ENCODE measurements around the gene NOX1.

DNA sequence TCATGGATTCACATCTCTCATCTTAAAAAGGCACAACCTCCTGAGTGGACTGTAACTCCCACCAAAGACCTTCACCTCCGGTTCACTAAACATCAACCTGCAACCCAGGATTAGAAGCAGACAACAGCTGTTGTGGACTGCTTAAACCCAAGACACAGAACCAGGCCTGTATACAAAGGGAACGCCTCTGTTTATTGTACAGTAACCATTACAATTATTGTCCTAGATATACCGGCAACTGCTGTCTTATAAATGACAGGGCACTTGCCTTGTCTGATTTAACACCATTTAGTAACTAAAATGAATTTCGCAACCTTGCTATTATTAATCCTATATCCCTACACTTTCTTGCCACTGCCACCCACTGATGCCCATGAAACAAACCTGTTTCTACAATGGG lies 76.8 kb downstream of the NOX1 start:
- TF ChIP-seq, protein P1, sequence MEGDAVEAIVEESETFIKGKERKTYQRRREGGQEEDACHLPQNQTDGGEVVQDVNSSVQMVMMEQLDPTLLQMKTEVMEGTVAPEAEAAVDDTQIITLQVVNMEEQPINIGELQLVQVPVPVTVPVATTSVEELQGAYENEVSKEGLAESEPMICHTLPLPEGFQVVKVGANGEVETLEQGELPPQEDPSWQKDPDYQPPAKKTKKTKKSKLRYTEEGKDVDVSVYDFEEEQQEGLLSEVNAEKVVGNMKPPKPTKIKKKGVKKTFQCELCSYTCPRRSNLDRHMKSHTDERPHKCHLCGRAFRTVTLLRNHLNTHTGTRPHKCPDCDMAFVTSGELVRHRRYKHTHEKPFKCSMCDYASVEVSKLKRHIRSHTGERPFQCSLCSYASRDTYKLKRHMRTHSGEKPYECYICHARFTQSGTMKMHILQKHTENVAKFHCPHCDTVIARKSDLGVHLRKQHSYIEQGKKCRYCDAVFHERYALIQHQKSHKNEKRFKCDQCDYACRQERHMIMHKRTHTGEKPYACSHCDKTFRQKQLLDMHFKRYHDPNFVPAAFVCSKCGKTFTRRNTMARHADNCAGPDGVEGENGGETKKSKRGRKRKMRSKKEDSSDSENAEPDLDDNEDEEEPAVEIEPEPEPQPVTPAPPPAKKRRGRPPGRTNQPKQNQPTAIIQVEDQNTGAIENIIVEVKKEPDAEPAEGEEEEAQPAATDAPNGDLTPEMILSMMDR (IDR thresholded peaks at IDR 0.05): no peak
- no peak for TF ChIP-seq POLR2AphosphoS5 (IDR thresholded peaks at IDR 0.05)
- no peak for TF ChIP-seq POLR2A (IDR thresholded peaks at IDR 0.05)
